Activated B cell treated with CpG ODN at 0.5 μM for 24 hours (primary cell): ENCODE data around the gene BANP. TPM values are rescaled to one million over a fixed set of nuclear protein-coding genes. Genes with fewer than 3 reads are reported as not detected.

ENCODE experiments used
- ATAC-seq: fragments of 200-7000 bp; cut with Tn5 transposase; one replicate; pipeline ENCODE4 v1.10.0; 2021; ENCODE audit warnings: low read depth, mild to moderate bottlenecking, moderate library complexity
- CTCF ChIA-PET: fragments of 350-600 bp; sonication (Branson Sonifier 250); formaldehyde crosslinking; loops from one replicate; lab custom pipeline; 2021; ENCODE audit warnings: antibody characterized with exemption; lab: Charles Lee
- POLR2A ChIA-PET: fragments of 350-600 bp; sonication (Branson Sonifier 250); formaldehyde crosslinking; loops from one replicate; lab custom pipeline; 2021; ENCODE audit warnings: antibody characterized with exemption; lab: Charles Lee
- DNase-seq: peaks from one replicate; pipeline ENCODE4 v3.0.0; 2022
- H3K27ac Mint-ChIP-seq: one replicate; pipeline ENCODE4 v1.8.0; 2020; ENCODE audit warnings: mixed read lengths
- H3K27me3 Mint-ChIP-seq: one replicate; pipeline ENCODE4 v1.8.0; 2021; ENCODE audit warnings: mixed read lengths
- H3K36me3 Mint-ChIP-seq: one replicate; pipeline ENCODE4 v1.8.0; 2021; ENCODE audit warnings: low read depth, mixed read lengths
- H3K4me1 Mint-ChIP-seq: one replicate; pipeline ENCODE4 v1.8.0; 2021; ENCODE audit warnings: mixed read lengths
- H3K4me3 Mint-ChIP-seq: one replicate; pipeline ENCODE4 v1.8.0; 2020; ENCODE audit warnings: mild to moderate bottlenecking, mixed read lengths
- H3K9me3 Mint-ChIP-seq: one replicate; pipeline ENCODE4 v1.8.0; 2020; ENCODE audit warnings: mixed read lengths
- intact Hi-C: fragments of 100-400 bp; cut with micrococcal nuclease; formaldehyde crosslinking; loops from one replicate; pipeline ENCODE4 v1.15.1; 2024
- total RNA-seq: library from RNA; stranded (reverse); gene quantifications from 2 replicates; pipeline ENCODE4 v1.2.3, GENCODE V29; 2022
- TF ChIP-seq, protein P1 (sequence below): fragments of 200-600 bp; IDR thresholded peaks from one replicate; pipeline ENCODE4 v1.8.0; 2022; ENCODE audit warnings: antibody characterized with exemption, mild to moderate bottlenecking

BANP gene
- total RNA-seq, 1 donor from 2014 or later, result 72.3 TPM

DNA sequence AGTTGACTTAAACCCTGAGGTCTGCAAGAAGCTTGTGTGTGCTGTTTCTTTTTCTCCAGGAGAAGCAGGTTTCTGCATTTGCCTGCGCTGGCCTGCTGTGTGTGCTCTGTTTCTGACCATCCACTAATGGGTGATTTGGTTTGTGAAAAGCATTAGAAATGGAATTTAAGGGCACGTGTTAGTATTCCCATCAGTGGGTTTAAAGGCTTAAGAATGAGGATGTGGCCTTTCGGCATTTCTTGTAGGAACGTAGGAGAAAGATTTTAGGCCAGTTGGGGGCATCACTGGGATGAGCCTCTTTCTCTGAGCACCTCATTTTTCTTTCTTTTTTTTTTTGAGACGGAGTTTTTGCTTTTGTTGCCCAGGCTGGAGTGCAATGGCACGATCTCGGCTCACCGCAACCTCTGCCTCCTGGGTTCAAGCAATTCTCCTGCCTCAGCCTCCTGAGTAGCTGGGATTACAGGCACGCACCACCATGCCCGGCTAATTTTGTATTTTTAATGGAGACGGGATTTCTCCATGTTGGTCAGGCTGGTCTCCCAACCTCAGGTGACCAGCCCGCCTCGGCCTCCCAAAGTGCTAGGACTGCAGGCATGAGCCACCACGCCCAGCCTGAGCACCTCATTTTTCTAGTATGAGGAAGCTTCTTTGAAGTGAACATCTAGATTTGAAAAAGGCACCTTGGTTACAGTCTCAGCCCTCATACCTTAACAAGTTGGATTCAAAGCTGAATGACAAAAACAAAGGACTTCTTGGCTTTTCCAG, 110.3 kb downstream of the BANP start:
- no peaks in the 10 kb centered on the region for H3K9me3 Mint-ChIP-seq
- H3K36me3 Mint-ChIP-seq, result peaks cover 57% of the 10 kb centered on the region
- H3K27ac Mint-ChIP-seq, result no peak overlapping the region
- H3K27me3 Mint-ChIP-seq, result no peaks in the 10 kb centered on the region
- DNase-seq, result no peak
- TF ChIP-seq, protein P1, sequence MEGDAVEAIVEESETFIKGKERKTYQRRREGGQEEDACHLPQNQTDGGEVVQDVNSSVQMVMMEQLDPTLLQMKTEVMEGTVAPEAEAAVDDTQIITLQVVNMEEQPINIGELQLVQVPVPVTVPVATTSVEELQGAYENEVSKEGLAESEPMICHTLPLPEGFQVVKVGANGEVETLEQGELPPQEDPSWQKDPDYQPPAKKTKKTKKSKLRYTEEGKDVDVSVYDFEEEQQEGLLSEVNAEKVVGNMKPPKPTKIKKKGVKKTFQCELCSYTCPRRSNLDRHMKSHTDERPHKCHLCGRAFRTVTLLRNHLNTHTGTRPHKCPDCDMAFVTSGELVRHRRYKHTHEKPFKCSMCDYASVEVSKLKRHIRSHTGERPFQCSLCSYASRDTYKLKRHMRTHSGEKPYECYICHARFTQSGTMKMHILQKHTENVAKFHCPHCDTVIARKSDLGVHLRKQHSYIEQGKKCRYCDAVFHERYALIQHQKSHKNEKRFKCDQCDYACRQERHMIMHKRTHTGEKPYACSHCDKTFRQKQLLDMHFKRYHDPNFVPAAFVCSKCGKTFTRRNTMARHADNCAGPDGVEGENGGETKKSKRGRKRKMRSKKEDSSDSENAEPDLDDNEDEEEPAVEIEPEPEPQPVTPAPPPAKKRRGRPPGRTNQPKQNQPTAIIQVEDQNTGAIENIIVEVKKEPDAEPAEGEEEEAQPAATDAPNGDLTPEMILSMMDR, result no peak
- intact Hi-C loops, result no loop called here
- ATAC-seq, result no peak
- H3K4me3 Mint-ChIP-seq, result no peak overlapping the region
- H3K4me1 Mint-ChIP-seq, result peaks cover 3% of the 10 kb centered on the region
- ChIA-PET POLR2A (no interaction called here), CTCF (no interaction called here)

DNA sequence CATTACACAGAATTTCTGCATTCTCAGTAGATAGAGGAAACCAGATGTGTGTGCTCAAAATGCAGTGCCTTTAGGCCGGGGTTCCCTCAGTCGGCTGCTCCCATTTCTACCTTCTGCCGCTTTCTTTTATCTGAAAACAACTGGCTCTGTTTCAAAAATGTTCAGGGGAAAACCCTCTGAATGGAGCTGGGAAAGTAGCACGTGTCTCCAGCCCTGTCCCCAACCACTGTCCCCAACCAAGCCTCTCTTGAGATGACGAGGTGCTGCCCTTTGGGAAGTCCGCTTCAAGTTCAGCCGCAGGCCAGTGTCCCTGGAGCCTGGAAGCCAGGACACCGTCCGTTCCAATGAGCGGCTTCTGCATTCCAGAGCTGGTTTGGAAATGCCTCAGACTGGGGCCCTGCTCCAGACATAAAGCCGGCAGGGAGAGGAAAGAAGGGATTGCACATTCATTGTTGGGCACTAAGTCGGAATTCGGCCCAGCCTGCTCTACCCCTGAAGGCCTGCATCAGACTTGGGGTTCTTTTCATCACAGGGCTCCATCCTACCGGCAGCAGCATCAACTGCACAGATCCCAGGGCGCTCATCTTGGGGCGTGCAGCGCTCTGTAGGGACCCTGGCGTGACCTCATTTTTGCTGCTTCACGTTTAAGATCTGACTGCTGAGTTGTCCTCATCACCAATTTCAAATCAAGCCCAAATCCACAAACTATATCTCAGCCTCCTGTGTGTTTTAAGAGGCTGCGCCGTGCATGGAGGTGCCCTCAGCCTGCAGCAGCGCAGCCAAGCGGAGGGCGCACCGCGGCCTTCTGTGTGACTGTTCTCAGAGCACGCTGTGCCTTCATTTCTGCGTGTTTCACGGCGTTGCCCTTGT, 111.3 kb downstream of the BANP start:
- Mint-ChIP-seq H3K27me3 (no peaks in the 10 kb centered on the region), H3K27ac (no peak overlapping the region), H3K9me3 (no peaks in the 10 kb centered on the region), H3K4me3 (no peak overlapping the region), H3K36me3 (peaks cover 59% of the 10 kb centered on the region), H3K4me1 (peaks cover 13% of the 10 kb centered on the region)
- TF ChIP-seq, protein P1, result no peak
- intact Hi-C loops, result no loop called here
- DNase-seq (no peak), ATAC-seq (no peak)
- ChIA-PET CTCF (no interaction called here), POLR2A (no interaction called here)

DNA sequence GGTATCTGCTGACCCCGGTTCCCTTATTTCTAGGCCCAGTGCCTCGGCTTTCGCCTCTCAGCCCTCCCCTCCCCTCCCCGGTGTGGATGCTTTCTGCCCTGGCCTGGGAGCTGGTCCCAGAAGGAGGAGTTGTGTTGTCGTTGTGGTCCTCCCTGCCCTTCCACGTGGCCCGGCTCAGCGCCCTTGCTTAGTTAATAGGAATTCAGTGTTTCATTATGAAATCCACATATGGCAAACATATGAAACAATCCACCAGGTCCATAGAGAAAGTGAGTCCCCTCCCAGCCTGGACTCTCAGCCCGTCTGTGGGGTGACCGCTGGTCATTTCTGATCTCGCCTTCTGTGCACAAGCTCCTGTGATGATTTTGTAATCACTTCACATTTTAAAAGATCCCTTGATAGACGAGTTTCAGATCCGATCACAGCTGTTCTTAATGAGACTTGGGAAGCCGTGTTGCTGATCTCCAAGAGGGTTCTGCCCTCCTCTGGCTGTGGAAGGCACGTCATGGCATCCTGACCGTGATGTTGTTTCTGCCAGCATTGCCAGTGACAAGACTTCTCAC, 112.1 kb downstream of the BANP start:
- Mint-ChIP-seq H3K9me3 (no peaks in the 10 kb centered on the region), H3K4me1 (peaks cover 20% of the 10 kb centered on the region), H3K4me3 (no peak overlapping the region), H3K27me3 (no peaks in the 10 kb centered on the region), H3K27ac (no peak overlapping the region), H3K36me3 (peaks cover 58% of the 10 kb centered on the region)
- TF ChIP-seq, protein P1, result no peak
- ChIA-PET CTCF (no interaction called here), POLR2A (no interaction called here)
- intact Hi-C loops, result no loop called here
- ATAC-seq, result no peak
- DNase-seq, result no peak

DNA sequence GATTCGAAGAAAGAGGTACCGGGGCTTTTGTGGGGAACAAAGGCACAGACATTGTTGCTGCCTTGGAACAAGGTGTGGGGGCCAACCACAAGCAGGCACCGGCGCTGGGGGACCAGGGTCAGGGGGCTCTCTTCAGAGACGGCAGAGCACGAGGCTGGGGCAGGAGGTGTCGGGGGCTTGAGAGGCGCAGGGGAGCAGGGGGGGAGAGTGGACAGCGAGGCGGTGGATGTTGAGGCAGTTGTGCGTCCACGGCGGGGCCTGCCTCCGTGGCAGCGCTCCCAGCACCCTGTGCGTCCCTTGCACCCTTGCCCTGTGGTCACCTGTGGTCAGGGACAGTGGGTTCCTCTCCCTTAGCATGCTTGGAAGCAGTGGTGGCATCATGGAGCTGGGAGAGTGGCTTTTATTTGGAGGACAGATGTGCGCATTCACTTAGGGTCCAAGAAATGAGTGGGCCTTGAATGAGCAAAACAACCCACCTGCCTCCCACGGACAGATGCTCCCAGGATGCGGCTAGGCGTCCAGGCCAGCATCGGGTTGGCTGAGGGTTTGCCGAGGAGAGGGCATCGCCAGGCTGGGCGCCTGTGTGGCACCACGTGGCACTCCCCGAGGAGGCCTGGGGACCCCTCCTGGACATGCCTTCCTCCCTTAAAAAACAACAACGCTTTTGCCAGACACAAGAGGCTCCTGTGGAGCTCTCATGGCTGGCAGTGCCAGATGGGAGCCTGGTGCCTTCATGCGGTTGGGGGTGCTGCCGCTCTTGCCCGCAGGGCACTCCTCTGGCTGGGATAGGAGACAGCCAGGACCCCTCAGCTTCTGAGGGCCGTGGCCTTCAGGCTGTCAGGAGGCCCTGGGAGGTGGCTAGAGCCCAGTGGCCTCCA, 113.0 kb downstream of the BANP start:
- H3K27me3 Mint-ChIP-seq, result no peaks in the 10 kb centered on the region
- H3K4me3 Mint-ChIP-seq, result no peak overlapping the region
- H3K4me1 Mint-ChIP-seq, result peaks cover 29% of the 10 kb centered on the region
- DNase-seq, result no peak
- H3K9me3 Mint-ChIP-seq, result no peaks in the 10 kb centered on the region
- POLR2A ChIA-PET, result interaction anchor here (1.2 kb wide), 1 partner anchor 17 kb away, joined by 5 read pairs; no protein-coding TSS in a partner anchor
- intact Hi-C loops, result no loop called here
- CTCF ChIA-PET, result no interaction called here
- H3K36me3 Mint-ChIP-seq, result peaks cover 57% of the 10 kb centered on the region
- TF ChIP-seq, protein P1, result no peak
- no peak for ATAC-seq
- H3K27ac Mint-ChIP-seq, result no peak overlapping the region
